GM21390 (cell line): ENCODE data around the gene ZNF552.

Experiments
- ATAC-seq: cut with Tn5 transposase; IDR thresholded peaks from one replicate; pipeline ENCODE4 v1.9.1; 2021; ENCODE audit not compliant: unreplicated experiment

ZNF552 gene

GRCh38 chr19:57779220-57779845, 35.4 kb downstream of the ZNF552 start:
- ATAC-seq, result no peak

- no peak for ATAC-seq
Observed at GRCh38 chr19:57778336-57778735, 36.4 kb downstream of the ZNF552 start.

GRCh38 chr19:57776764-57777296, 37.9 kb downstream of the ZNF552 start:
- no peak for ATAC-seq

GRCh38 chr19:57773488-57773887, 41.2 kb downstream of the ZNF552 start:
- no peak for ATAC-seq

- no peak for ATAC-seq
Observed at GRCh38 chr19:57771417-57771816, 43.3 kb downstream of the ZNF552 start.

- ATAC-seq, result peak; percentile 95
Observed at GRCh38 chr19:57769345-57770131, 45.2 kb downstream of the ZNF552 start, which contains the start of gene ZNF586. ZNF586 (plus strand) TSS chr19:57769676; CDS start chr19:57769843, 167 bp downstream.

- no peak for ATAC-seq
Observed at GRCh38 chr19:57759096-57759495, 55.6 kb downstream of the ZNF552 start.

GRCh38 chr19:57757941-57758340, 56.8 kb downstream of the ZNF552 start:
- no peak for ATAC-seq
